NCI-H1436 (cell line): ENCODE data around the gene PSMD1.
"Not testable (repeated sequence)": the region's sequence is repeated elsewhere in the genome, so short reads cannot be mapped to it uniquely, and the experiment has no call there.

ENCODE experiments used
- DNase-seq: peaks from one replicate; lab custom pipeline; 2025; lab: John Stamatoyannopoulos, UW

PSMD1 gene

DNA sequence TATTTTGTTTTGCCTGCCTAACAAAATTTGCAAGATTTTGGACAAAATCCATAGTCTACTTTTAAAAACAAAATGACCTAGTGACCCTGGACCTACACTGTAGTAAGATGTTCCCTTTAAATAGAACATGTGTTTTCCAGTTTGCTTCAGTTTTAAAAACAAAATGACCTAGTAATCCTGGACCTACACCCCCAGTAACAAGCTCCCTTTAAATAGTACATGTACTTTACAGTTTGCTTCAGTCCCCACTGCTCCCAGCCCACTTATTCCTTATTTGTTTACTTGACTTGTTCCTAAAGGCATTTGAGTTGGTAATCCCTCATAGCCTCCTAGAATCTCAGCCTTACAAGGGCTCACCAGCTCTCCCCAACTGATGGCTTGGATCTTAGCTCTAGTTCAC, 102.6 kb downstream of the PSMD1 start:
- DNase-seq = no peak

DNA sequence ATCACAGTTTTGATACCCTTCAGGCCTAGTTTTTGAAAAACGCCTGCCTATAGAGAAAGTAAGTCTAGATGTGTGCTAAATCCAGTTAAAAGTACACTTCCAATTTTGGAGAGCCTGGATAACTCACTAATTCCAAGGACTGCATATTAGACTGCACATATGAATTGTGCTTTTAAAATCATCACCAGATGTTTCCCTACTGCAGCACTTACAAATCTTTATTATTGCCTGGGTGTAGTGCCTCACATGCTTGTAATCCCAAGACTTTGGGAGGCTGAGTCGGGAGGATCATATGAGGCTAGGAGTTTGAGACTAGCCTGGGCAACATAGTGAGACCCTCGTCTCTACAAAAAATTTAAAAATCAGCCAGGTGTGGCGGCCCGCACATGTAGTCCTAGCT, 104.0 kb downstream of the PSMD1 start:
- DNase-seq = no peak

DNA sequence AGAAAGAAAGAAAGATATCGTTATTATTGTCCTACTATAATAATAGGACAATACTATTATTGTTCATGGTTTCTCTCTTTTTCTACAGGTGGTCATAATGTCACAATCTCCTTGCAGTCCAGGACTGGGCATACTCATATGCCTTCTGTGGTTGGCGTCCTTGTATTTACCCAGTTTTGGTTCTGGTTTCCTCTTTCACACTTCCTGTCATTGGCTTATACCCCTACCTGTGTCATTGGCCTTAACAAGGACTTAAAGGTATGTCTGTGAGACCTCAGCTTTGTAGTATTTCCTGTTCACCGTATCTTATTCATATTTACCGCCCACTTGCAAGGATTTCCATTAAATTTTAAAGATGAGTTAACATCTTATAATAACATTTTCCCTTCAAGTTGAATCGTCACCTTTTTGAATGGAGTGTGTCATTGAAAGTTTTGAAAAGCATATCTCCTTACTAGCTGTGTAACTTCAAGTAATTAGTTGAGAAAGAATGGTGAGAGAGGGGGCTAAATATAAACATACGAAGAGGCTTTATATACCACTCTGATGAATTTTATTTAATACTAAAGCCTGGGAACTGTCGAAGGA, 104.7 kb downstream of the PSMD1 start:
- no peak for DNase-seq

DNA sequence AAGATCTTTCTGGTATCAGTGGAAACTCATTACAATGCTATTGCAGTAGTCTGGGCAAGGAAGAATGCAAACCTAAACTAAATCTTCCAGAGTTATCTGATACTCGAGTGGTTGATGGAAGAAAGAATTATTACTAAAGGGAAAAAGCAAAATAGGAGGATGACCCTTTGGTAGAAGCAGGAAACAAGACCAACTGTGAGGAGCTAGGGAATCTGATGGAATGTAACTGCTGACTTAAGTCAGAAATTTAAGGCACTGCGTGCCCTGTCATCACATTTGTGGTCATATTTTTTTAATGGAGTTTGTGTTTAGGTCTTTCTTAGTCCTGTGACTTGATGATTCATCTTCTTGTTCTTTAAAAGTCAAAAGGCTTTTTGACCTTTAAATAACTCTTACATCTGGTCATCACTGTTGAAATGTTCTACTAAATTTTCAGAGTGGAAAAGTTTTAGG, 105.2 kb downstream of the PSMD1 start:
- no peak for DNase-seq

DNA sequence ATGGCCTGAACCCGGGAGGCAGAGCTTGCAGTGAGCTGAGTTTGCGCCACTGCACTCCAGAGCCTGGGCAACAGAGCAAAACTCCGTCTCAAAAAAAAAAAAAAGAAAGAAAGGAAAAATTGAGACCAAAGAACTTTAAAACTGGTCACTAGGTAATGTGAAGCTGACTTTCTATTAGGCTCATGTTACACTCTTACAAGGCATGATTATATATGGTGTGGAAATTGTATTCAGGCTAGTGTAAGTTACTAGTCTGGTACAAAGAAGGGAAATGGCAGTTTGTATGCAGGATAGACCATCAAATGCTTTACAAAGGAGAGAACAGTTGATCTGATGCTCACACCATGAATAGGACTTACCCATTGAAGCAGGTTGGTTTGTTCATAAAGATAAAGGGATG, 106.3 kb downstream of the PSMD1 start:
- no peak for DNase-seq

DNA sequence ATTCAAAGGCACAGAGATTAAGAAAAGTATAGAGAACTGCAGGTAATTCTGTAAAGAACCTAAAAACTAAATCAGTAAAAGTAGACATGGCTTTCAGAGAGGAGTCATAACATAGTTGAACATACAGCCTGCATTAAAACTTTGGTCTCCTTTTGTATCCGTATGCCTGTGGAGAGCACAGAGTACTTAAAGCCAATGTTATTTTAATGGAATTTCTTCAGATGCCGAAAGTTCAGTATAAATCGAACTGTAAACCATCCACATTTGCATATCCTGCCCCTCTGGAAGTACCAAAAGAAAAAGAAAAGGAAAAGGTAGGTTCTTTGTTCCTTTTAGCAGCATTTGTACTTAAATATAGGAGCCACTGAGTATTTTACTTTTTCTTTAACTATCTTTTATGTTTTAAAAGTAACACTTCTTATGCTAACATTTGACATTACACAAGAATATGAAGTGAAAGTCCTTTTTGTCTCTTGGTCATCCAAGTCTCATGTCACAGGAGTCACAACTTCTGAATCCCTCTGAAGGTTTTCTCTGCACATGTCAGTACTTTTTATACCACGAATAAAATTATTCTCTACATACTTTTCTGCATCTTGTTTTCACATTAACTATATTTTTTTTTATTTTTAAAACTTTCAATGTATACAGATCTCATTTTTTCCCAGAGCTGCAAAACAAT, 106.9 kb downstream of the PSMD1 start:
- DNase-seq = no peak

DNA sequence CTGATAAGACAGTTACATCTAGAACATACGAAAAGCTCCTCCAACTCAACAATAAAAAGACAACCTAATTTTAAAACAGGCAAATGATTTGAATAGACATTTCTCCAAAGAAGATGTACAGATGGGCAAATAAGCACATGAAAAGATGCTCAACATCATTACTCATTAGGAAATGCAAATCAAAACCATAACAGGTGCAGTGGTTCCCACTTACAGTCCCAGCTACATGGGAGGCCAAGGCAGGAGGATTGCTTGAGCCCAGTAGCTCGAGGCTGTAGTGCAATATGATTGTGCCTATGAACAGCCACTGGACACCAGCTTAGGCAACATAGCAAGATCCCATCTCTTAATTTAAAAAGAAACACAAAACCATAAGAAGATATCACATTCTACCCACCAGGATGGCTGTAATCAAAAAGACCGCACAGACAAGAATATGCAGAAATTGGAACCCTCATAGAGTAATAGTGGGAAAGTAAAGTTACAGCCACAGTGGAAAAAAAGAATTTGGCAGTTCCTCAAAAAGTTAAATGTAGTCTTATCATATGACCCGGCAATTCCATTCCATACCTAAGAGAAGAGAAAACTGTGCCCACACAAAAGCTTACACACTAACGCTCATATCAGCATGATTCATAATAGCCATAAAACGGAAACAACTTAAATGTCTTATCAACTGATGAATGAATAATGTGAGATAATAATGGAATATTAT, 111.2 kb downstream of the PSMD1 start:
- DNase-seq = no peak

DNA sequence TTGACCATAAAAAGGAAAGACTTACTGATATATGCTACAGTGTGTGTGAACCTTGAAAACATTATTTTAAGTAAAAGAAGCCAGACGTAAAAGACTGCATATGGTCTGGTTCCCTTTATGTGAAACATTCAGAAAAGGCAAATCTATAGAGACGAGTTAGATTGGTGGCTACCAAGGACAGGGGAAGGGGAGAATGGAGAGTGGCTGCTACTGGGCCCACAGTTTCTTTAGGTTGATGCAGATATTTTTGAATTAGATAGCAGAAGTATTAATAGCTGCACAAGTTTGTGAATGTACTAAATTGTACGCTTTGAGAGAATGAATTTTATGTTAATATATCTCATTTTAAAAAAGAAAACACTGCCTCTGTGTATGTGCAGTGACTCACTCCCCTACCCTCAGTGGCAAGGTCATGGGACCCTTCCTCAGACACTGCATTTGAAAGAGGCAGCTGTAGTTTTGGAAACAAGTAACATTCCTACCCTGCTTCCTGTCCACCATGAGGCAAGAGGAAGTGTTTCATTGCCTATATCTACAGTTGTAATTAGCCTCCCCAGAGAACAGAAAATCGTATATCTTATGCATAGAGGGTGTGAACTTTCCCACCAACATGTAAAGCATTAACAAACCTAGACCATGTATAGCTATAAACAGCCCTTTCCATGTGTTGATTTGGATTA, 111.9 kb downstream of the PSMD1 start:
- no peak for DNase-seq

DNA sequence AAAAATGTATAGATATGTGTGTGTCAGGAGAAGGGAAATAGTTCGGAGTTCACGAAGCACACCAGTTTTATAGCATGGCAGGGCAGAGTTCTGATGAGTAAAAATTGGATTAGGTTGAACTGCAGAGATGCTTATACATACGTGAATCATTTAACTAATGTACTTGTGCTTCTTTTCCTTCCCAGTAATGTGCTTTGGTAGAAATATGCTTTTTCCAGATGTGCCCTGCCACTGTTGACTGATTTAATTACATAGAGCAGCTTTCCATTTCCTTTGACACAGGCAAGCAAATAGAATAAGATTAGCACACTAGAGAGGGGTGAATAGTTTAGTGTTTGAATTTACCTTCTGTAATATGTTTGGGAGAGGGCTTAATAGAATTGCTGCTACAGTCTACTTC, 112.8 kb downstream of the PSMD1 start:
- no peak for DNase-seq

DNA sequence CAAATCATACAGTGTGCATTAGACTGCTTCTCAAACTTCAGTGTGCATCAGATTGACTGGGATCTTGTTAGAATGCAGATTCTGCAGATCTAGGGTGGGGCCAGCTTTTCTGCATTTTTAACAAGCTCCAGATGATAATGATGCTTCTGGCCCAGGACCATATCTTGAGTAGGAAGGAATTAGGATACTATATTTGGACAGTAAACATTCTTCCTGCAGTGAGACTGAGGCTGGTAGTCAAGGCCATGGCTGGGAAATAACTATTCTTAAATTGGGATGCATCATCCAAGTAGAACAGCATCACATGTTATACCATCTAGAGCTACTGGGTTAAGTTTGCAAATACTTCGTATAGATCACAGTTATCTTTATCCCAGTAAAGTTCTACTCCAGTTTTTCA, 113.4 kb downstream of the PSMD1 start:
- DNase-seq = no peak

DNA sequence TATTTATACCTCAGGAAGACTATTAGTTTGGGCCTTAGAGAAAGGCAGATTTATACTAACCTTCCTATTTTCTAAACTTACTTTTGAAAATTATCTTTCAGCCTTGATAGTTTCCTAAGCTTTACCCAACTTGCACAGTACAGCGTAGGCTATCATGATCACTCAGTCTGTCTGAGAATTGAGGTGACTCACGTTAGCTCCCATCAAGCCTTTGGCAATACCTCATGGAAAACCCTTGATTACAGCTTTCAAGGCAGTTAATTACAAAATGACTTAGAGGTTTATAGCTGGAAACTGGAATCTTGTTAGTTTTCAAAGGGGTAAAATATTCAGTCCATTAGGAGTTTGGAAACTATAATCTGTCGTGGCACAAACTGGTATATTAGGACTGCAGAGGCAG, 115.4 kb downstream of the PSMD1 start:
- no peak for DNase-seq

DNA sequence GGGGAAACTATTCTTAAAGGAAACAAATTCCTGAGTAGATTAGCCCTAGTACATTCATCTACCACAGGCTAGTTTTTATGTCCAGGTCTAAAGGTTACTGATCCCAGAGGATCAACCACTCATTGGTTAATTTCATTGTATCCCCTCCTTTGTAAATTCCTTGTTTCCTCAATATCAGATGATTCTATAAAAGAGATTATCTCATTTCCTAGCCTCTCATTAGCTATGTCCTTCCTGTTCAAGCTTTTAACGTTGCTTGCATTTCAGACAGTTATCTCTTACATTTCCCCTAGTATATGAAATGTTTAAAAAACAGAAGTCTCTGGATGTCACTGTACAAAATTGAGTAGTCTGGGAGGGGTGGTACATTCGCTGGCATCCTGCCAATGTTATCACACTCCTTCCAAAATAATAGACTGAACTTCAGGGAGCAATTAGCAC, 117.6 kb downstream of the PSMD1 start:
- no peak for DNase-seq

DNA sequence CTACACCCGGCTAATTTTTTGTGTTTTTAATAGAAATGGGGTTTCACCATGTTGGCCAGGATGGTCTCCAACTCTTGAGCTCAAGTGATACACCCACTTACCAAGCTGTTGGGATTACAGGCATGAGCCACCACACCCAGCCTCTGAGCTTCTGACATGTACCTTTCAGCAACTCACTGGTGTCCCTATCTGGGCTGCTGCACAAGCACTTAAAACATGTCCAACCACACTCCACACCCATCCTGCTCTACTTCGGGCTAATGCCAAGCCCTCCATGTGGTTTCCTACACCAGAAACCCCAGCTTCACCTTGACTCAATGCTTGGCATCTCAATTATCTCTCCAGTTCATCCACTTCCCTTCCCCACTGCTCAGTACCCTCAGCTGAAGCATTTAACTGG, 119.4 kb downstream of the PSMD1 start:
- no peak for DNase-seq

DNA sequence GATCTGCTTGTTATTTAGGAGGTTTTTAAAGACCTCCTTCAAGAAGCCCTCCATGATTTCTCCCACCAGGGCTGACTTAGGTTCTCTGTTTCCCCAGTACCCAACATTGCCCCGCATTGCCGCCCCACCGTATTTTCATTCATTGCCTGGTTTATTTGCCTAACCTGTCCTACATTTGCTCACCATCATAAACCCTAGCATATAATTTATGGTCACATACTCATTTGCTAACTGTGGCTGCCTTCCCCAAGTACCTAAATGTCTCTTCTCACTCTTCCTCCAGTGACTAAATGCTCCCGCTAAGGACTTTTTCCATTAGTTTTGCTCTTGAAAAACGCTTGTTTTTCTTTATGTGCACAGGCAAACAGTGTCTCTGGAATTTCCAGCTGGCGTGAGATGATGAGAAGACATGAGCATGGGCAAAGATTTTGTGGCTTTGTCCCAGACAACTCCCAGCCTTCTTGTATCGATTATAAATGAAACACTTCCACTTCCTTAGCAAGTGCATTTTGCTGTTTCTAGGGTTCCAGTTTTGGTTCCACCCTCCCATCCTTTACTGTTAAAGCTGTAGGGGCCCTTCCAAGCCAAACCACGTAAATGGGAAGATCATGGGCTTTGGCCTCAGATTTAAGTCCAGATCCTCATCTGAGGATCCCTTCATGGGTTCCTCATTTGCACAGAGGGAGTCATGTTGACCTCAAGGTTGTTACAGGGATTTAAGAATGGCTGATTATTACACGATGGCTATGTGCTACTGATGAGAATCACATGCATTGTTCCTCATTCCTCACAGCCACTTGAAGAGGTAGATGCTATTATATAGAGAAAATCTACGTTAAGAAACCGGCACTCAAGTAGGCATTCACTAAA, 120.7 kb downstream of the PSMD1 start:
- DNase-seq = no peak

DNA sequence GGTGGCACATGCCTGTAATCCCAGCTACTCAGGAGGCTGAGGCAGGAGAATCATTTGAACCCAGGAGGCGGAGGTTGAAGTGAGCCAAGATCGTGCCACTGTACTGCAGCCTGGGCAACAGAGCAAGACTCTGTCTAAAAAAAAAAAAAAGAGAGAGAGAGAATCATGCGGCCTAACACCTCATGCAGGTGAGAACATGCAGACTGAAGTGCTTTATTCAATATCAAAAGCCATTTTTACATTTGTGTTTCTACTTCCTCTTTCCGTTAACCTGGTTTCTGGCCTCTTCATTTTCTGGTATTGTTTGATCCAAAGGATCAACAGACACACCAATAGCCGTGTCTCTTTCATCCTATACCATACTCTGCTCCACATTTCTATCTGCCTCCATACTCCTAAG, 122.1 kb downstream of the PSMD1 start:
- DNase-seq = not testable (repeated sequence)

DNA sequence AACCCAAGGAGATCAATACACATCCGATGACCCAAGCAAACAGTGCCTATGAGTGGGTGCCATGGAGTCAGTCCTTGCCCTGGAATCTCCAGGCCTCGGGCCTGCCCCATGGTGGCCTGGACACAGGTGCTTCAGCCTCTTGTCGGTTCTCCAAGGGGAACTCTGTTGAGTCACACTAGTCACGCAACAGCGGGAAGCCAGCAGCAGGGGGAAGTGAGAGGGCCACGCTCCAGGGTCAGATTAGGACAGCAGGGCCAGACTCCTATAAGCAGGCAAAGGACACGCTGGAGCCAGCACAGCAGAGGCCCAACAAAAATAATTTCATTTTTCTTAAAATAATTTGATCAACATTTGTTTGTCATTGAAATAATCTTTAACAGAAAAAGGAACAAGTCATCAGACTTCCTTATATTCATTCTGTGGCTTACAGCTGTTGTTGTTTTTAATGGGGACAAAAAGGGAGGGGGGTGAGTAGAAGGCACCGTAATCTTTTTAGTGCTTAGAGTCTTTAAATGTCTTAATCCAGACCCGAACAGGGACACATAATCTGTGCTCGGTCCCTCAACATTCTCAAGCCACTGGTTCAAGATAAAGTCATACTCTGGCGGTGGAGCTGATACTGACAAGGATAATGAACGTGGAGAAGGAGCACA, 125.3 kb downstream of the PSMD1 start:
- DNase-seq = no peak

DNA sequence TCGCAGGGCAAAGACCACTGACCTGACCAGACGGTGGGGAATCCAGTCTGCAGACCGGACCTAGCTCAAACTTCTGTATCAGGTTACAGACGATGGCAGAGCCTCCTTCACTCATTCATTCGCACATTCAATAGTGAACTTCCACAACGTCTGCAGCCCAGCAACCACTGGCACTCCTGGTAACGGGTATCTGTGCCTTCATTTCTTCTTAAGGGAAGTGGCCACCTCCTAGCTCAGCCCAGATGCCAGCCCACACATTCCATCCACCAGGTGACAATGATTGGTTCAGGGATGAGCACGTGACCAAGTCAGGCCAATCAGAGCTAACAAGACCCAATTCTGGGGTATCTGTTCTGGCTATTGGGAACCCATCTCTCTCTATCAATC, 125.8 kb downstream of the PSMD1 start:
- no peak for DNase-seq

DNA sequence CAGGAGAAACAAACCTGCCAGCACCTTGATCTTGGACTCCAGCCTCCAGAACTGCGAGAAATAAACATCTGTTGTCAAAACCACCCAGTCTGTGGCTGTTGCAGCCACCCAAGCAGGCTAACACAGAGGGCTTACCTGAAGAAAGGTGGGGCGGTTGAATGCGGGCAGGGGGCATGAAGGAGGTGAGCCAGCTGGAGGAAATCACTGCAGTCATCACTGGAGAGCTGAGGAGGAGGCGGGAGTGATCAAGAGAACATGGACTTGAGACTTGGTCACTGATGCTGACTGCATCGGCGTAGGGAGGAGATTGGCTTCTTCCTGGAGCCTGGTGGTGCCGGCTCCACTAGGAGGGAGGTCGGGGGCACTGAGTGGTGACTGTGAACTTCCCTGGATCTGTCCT, 127.2 kb downstream of the PSMD1 start:
- DNase-seq = no peak

DNA sequence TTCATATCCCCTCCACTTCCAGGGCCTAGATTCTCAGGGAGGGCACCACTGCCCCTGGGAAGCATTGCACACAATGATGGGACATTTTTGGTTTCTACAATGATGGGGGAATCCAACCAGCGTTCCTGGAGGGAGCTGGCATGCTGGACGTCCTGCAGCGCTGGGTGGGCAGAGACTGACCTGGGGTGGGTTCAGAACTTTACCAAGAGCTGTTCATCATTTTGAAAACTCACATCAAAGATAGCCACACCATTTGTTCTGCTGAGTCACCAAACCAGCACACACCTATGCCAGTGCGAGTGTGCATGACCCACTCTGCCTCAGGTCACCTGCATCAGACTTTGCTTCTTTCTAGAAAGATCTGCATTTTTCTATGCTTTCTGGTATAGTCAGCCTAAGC, 127.7 kb downstream of the PSMD1 start:
- no peak for DNase-seq

DNA sequence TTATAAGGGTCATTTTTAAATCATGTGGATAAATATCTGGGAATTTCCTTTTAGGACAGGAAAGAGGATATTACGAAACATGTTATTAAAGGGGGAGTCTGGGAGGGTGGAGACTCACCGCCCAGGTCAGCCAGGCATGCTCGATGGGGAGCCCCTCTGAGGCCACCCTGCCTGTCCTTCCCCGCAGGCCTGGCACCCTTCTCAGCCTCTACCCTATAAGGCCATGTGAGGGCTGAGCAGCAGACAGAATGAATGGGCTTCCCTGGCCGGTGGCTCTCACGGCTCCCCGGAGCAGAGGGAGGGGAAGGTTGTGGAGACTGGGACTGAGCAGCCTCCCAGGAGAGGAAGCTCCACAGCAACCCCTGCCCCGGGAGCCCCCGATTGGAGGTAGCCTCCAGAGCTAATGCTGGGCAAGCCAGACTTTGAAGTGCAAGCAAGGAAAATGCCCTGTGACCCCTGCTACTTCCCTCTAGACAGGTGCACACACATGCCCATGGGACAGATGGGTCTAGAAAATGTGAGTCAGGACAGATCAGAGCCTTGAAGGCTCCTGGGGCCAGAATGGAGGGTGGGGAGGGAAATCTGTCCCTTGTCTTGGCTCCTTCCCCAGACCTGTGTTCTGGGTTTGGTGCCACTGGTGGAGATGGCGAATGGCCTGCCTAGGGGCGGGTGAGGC, 128.5 kb downstream of the PSMD1 start:
- no peak for DNase-seq

DNA sequence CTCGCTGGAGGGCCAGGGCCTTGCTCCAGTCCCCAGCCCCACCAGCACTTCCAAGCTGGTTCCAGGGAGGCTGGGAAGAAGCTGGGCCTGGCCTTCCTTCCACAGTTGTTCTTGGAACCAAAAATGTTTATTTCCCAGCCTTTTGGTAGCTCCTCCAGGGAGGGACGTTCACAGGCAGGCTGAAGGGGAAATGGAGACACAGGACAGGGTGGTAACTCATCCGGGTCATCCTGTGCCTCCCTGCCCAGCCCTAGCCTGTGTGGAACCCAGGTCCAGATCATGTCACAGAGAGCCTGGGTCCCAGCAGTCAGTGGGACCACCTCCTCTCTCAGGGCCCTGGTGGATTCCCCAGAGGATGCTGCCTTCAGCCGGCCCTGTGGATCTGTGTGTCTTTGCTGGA, 129.2 kb downstream of the PSMD1 start:
- DNase-seq = no peak
